KOPT-K1 (cell line): ENCODE results near the gene ZBTB5.
"Not testable (repeated sequence)": the region's sequence is repeated elsewhere in the genome, so short reads cannot be mapped to it uniquely, and the experiment has no call there.

ENCODE experiments used
- H3K27ac ChIP-seq: fragments of 200-600 bp; sonication (generic); 2 replicates; pipeline ENCODE4 v1.5.1; 2016; ENCODE audit warnings: antibody characterized with exemption, mild to moderate bottlenecking, low read depth, low read length; ENCODE audit not compliant: poor library complexity, severe bottlenecking
- H3K36me3 ChIP-seq: fragments of 200-600 bp; sonication (generic); 2 replicates; pipeline ENCODE4 v1.5.1; 2017; ENCODE audit warnings: antibody characterized with exemption, mild to moderate bottlenecking, low read length, moderate library complexity; ENCODE audit not compliant: insufficient read depth
- H3K9me3 ChIP-seq: fragments of 200-600 bp; sonication (generic); 2 replicates; pipeline ENCODE4 v1.5.1; 2017; ENCODE audit warnings: antibody characterized with exemption, low read length, mild to moderate bottlenecking; ENCODE audit not compliant: insufficient read depth, poor library complexity, severe bottlenecking

Gene ZBTB5

GRCh38 chr9:37471942-37472684 lies 6.9 kb upstream of the ZBTB5 start:
- Histone ChIP-seq H3K27ac (peak overlapping the region; percentile 16), H3K36me3 (no peaks in the 10 kb centered on the region), H3K9me3 (peaks cover 23% of the 10 kb centered on the region)

GRCh38 chr9:37468620-37469019 lies 3.4 kb upstream of the ZBTB5 start:
- no peak overlapping the region for H3K27ac ChIP-seq
- H3K9me3 ChIP-seq = no peaks in the 10 kb centered on the region
- H3K36me3 ChIP-seq = no peaks in the 10 kb centered on the region

GRCh38 chr9:37467530-37467929 lies 2.3 kb upstream of the ZBTB5 start:
- not testable (repeated sequence) for H3K36me3 ChIP-seq, H3K27ac ChIP-seq, H3K9me3 ChIP-seq

DNA sequence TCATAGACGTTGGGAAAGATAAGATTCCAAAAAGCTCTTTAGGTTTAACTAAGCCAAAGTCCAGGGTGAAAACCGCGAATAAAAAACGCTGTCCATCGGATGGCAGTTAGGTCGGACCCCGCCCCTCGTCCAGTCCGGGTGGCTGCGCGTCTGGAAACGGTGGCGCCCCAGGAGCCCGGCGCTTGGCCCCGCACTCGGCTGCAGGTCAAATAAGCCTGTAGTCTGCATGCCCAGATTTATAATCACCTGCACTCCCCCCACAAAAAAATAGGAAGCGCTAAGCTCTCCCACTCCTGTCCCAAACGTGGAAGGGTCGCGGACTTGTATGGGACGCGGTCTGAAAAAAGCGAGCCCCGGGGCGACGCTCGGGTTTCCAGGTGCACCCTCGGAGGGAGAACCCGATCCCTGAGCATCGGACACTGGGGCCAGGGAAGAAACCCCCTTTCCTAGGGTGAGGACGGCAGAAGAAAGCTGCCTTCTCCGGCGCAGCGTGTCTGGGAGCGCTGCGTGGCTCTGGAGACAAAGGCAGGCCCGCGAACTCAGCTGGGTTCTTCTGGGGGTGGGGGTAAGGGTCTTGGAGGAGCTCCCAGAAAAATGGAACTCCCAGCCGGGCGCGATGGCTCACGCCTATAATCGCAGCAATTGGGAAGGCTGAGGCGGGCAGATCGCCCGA lies 923 bp upstream of the ZBTB5 start:
- Histone ChIP-seq H3K36me3 (0 out of 2 replicates have a peak, but pooled peaks cover 9% of the 10 kb centered on the region), H3K9me3 (no peaks in the 10 kb centered on the region), H3K27ac (peak overlapping the region; percentile 89)

DNA sequence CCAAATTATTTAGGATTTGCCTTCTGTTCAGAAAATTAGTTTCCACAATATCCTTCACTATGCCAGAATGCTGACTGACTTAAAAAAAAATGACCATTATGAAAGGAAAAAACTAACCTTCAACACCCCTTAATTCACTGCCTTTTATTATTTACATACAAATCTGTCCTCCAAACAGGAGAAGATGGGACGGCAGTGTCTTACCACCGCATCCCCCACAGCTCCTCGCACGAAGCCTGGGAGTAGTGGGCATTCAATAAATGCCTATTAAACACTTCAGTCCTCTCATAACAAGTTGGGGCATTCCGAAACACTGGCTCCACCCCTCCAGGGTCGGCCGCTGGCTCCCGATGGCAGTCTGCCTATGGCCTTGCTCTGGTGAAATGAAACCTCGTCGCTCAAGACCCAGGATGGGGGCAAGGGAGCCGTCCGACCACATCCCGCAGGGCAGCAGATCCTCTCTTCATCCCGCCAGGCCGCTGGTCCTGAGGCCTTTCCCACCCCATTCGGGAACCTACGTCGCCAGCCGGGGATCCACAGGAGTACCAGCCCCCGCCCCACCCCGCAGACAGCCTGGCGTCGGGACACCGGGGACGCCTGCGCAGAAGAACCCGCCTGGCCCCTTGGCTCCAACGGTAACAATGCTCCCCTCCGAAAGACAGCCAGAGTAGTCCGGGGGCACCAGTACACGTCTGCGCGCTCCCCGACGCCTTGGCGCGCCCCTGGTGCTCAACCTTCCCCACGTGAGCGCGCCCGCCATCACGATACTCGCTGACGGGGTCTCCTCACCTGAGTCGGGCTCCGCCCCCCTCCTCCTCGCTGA lies 613 bp downstream of the ZBTB5 start:
- Histone ChIP-seq H3K36me3 (0 out of 2 replicates have a peak, but pooled peaks cover 9% of the 10 kb centered on the region), H3K9me3 (no peaks in the 10 kb centered on the region), H3K27ac (peak overlapping the region; percentile 89)

DNA sequence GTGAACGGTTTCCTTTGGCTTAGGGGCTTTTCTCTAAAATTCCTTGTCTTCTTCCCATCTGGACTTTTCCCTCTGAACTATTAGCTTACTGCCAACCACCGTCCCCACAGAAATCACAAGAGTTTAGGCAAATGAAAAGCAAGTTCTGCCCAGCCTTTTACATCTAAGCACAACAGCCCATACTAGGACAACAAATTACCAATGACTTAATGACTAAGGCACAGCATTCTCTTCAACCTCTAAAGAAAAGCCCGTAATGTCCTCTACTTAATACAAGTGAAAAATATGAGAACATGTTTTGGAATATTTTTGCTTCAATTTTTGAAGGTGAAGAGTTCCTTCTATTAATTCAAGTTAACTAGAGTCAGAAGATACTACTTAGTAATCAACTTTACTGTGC lies 1.2 kb downstream of the ZBTB5 start:
- Histone ChIP-seq H3K27ac (peak overlapping the region; percentile 89), H3K9me3 (no peaks in the 10 kb centered on the region), H3K36me3 (0 out of 2 replicates have a peak, but pooled peaks cover 9% of the 10 kb centered on the region)

DNA sequence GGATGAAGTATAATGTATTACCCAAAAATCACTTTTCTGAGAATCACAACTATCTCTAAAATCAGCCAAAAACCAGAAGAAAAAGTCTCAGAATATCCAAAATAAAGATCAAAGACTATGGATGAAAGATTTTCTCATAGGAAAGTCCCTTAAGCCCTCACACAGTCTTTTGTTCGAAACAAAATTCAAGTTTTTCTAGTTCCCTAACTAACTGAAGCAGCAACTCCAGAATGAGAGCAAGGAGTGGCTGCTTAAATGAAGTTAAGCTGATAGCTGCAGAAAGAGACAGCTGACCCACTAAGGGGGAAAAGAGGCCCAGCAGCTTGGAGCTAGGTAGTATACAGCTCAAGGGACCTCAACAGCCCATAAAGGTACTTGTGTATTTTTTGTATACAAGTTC lies 8.4 kb downstream of the ZBTB5 start:
- peaks cover 17% of the 10 kb centered on the region; the same call in 1 of the 2 replicates for H3K36me3 ChIP-seq
- H3K9me3 ChIP-seq = no peaks in the 10 kb centered on the region
- no peak overlapping the region for H3K27ac ChIP-seq

DNA sequence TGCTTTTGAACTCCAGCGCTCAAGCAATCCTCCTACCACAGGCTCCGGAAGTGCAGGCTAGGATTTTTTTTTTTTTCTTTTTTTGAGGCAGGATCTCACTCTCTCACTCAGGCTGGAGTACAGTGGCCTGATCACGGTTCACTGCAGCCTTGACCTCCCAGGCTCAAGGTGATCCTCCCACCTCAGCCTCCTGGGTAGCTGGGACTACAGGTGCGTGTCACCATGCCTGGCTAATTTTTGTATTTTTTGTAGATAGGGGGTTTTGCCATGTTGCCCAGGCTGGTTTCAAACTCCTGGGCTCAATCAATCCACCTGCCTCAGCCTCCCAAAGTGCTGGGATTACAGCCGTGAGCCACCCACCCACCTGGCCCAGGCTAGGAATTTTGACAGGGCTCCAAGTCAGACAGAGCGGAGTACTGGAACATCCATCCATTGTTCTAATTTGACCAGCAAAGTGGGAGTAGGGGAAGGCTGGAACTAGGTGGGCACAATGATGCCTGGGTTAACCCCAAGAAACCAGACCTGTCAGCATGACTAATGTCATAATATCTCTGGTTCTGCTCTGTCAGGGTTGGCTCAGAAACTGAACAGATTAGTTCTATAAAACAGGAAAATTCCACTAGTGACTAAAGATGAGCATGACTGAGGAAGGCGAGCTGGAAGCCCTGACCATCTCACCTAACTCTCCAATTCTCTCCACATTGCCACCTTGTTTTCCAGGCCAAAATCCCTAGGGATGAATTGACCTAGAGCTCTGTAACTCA lies 9.2 kb downstream of the ZBTB5 start:
- no peaks in the 10 kb centered on the region for H3K9me3 ChIP-seq
- H3K36me3 ChIP-seq = peaks cover 21% of the 10 kb centered on the region; the same call in 1 of the 2 replicates
- H3K27ac ChIP-seq = no peak overlapping the region

- Histone ChIP-seq H3K27ac (no peak overlapping the region), H3K9me3 (no peaks in the 10 kb centered on the region), H3K36me3 (peaks cover 34% of the 10 kb centered on the region)
Measured at GRCh38 chr9:37454238-37454637, 11.0 kb downstream of the ZBTB5 start.

DNA sequence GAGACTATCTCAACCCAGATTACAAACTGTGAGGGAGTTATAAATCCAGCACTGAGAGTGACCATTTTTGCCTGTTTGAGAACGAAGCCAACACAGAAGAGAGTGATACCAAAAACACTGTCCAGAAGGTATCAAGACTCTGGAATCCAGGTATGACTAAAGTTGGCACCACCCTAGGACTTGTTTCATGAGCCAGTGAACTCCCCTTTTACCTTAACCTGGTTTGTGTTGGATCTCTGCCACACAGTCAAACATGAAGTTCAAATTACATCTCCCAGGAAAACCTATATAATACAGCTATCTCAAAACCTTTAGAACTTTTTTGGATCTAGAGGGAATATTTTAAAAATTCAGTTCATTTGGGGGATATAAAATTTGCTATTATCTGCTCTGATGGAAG lies 11.4 kb downstream of the ZBTB5 start:
- Histone ChIP-seq H3K9me3 (no peaks in the 10 kb centered on the region), H3K27ac (no peak overlapping the region), H3K36me3 (peaks cover 35% of the 10 kb centered on the region)

- H3K36me3 ChIP-seq = peaks cover 43% of the 10 kb centered on the region
- no peaks in the 10 kb centered on the region for H3K9me3 ChIP-seq
- no peak overlapping the region for H3K27ac ChIP-seq
Measured at GRCh38 chr9:37452611-37453010, 12.6 kb downstream of the ZBTB5 start.

GRCh38 chr9:37451628-37452027 lies 13.6 kb downstream of the ZBTB5 start:
- Histone ChIP-seq H3K27ac (no peak overlapping the region), H3K36me3 (peaks cover 39% of the 10 kb centered on the region)

DNA sequence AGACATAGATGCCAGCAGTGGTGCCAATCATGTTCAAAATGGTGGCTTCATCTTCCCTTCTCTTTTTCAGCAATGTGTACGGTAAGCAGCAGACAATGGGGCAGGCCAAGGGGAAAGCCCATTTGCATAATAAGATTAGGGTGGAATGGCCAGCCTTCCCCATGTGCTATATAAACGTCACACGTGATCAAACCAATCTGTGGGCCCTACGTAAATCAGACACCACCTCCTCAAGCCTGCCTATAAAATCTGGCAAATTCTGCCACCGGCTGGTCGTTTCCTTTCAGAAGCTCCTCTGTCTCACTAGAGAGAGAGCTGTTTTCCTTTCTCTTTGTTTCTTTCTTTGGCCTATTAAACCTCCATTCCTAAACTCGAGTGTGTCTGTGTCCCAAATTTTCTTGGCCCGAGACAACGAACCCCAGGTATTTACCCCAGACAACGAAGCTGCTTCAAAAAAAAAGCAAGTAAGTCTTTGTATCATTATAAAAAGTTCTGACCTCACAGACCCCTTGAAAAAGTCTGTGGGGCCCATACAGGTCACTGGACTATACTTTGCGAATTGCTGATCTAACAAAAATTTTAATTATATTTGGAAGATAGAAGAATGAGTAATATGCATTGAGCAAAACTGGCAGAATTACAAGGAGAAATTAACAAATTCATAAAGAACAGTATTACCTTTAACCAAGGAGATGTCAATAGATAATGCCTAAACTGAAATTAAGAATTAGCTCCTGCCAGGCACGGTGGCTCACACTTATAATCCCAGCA lies 15.2 kb downstream of the ZBTB5 start:
- H3K27ac ChIP-seq = no peak overlapping the region
- H3K36me3 ChIP-seq = peaks cover 36% of the 10 kb centered on the region
- H3K9me3 ChIP-seq = no peaks in the 10 kb centered on the region

More at GRCh38 chr9:37451628-37452027, 13.6 kb downstream of the ZBTB5 start:
- no peaks in the 10 kb centered on the region for H3K9me3 ChIP-seq

GRCh38 chr9:37447111-37447510 lies 18.1 kb downstream of the ZBTB5 start:
- H3K36me3 ChIP-seq = peaks cover 47% of the 10 kb centered on the region
- H3K27ac ChIP-seq = no peak overlapping the region
- H3K9me3 ChIP-seq = no peaks in the 10 kb centered on the region
